NT2/D1 (cell line): ENCODE measurements around the gene GTF2F2.

Source experiments
- DNase-seq: peaks from one replicate; pipeline ENCODE4 v3.0.0-alpha.2; 2011; ENCODE audit warnings: low read depth, low spot score
- H3K27me3 ChIP-seq: 2 replicates; pipeline ENCODE4 v1.6.0; 2011; ENCODE audit warnings: mild to moderate bottlenecking; ENCODE audit not compliant: insufficient read length, insufficient read depth
- H3K36me3 ChIP-seq: 2 replicates; pipeline ENCODE4 v1.6.1; 2011; ENCODE audit warnings: mild to moderate bottlenecking, low read length, mixed read lengths; ENCODE audit not compliant: insufficient read depth, insufficient read length
- H3K4me1 ChIP-seq: 2 replicates; pipeline ENCODE4 v1.5.1; 2011; ENCODE audit not compliant: insufficient read depth, insufficient read length
- H3K4me3 ChIP-seq: 2 replicates; pipeline ENCODE4 v1.5.1; 2011; ENCODE audit warnings: low read depth; ENCODE audit not compliant: insufficient read length
- H3K9ac ChIP-seq: 2 replicates; pipeline ENCODE4 v1.6.0; 2011; ENCODE audit warnings: low read depth; ENCODE audit not compliant: insufficient read length
- H3K9me3 ChIP-seq: 2 replicates; pipeline ENCODE4 v1.5.1; 2011; ENCODE audit warnings: mild to moderate bottlenecking, low read length; ENCODE audit not compliant: insufficient read depth
- SUZ12 ChIP-seq: IDR thresholded peaks from 2 replicates; pipeline ENCODE4 v1.6.1; 2011; ENCODE audit not compliant: insufficient read length, insufficient read depth; ENCODE audit errors: extremely low read depth
- YY1 ChIP-seq: IDR thresholded peaks from 2 replicates; pipeline ENCODE4 v1.6.1; 2011; ENCODE audit not compliant: insufficient read length, insufficient read depth
- ZNF274 ChIP-seq: IDR thresholded peaks from 2 replicates; pipeline ENCODE4 v1.6.1; 2011; ENCODE audit warnings: mild to moderate bottlenecking, low read depth, low read length

The GTF2F2 gene

DNA sequence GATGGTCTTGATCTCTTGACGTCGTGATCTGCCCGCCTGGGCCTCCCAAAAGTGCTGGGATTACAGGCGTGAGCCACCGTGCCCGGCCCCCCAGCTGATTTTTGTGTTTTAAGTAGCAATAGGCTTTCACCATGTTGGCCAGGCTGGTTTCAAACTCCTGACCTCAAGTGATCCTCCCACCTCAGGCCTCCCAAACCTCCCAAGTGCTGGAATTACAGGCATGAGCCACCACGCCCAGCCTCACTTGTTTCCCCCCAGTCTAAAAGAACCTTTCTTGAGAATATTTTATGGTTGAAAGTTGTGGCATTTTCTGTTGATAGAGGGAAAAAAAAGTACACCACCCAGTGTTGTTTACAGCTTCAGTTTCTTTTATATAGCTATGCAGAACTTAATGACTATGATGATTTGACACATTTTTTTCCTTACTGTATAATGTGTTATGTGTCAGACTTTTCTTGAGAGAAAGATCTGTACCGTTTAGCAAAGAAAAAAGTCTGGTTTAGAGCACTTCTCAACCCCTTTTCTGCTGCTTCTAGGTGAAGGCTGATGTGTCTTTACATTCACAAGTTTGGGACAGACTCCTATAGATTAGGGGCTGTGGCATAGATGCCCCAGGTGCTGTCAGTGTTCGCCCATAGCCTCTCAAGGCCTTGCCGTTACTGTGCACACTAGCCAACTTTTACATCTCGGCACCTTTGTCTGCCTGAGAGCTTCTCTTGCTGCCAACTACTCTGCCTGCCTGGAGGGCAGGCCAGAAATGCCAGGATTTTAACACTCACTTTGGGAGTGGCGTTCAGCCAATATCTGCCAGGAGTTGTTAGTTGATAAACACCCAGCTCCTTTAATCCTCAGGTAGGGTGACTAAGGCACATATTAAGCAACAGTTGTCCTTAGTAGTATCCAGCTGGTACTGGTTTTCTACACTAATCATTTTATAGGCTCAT lies 47.6 kb downstream of the GTF2F2 start:
- Histone ChIP-seq H3K27me3 (no peaks in the 10 kb centered on the region), H3K9ac (no peak overlapping the region), H3K4me3 (no peak overlapping the region), H3K4me1 (no peaks in the 10 kb centered on the region), H3K9me3 (no peaks in the 10 kb centered on the region), H3K36me3 (peaks cover 12% of the 10 kb centered on the region)
- no peak for DNase-seq
- no peak for TF ChIP-seq YY1
- TF ChIP-seq SUZ12: no peak
- no peak for TF ChIP-seq ZNF274

DNA sequence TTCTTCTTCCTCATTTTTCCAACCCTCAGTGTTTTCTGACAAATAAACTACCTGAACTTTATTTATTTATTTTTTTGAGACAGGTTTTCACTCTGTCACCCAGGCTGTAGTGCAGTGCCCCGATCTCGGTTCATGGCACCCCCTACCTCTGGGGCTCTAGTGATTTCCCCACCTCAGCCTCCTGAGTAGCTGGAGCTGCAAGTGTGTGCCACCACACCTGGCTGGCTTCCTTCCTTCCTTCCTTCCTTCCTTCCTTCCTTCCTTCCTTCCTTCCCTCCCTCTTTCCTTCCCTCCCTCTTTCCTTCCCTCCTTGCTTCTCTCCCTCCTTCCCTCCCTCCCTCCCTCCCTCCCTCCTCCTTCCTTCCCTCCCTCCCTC lies 48.2 kb downstream of the GTF2F2 start:
- H3K4me1 ChIP-seq: no peaks in the 10 kb centered on the region
- TF ChIP-seq SUZ12 (no peak), ZNF274 (no peak), YY1 (no peak)
- no peak overlapping the region for H3K9ac ChIP-seq
- H3K27me3 ChIP-seq: no peaks in the 10 kb centered on the region
- no peaks in the 10 kb centered on the region for H3K9me3 ChIP-seq
- H3K36me3 ChIP-seq: peaks cover 12% of the 10 kb centered on the region
- H3K4me3 ChIP-seq: no peak overlapping the region
- no peak for DNase-seq

DNA sequence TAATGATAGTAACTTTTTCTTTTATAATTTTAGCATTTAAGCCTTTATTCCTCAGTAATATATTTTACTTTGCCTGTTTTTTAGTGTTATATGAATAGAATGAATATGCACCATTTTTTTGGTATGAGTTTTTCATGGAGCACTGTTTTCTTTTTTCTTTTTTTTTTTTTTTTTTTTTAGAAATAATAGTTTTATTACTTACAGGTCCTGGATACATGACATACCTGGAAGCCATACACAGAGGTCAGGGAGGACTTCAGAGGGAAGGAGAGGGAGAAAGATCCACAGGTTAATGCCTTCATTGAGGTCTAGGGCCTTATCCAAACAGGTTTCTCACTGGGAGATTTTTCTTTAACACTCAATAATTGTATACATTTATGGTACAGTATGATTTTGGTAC lies 54.2 kb downstream of the GTF2F2 start:
- Histone ChIP-seq H3K4me1 (no peaks in the 10 kb centered on the region), H3K9me3 (no peaks in the 10 kb centered on the region), H3K4me3 (no peak overlapping the region), H3K27me3 (no peaks in the 10 kb centered on the region), H3K9ac (no peak overlapping the region), H3K36me3 (peaks cover 2% of the 10 kb centered on the region)
- no peak for DNase-seq
- no peak for TF ChIP-seq ZNF274
- TF ChIP-seq YY1: no peak
- no peak for TF ChIP-seq SUZ12

DNA sequence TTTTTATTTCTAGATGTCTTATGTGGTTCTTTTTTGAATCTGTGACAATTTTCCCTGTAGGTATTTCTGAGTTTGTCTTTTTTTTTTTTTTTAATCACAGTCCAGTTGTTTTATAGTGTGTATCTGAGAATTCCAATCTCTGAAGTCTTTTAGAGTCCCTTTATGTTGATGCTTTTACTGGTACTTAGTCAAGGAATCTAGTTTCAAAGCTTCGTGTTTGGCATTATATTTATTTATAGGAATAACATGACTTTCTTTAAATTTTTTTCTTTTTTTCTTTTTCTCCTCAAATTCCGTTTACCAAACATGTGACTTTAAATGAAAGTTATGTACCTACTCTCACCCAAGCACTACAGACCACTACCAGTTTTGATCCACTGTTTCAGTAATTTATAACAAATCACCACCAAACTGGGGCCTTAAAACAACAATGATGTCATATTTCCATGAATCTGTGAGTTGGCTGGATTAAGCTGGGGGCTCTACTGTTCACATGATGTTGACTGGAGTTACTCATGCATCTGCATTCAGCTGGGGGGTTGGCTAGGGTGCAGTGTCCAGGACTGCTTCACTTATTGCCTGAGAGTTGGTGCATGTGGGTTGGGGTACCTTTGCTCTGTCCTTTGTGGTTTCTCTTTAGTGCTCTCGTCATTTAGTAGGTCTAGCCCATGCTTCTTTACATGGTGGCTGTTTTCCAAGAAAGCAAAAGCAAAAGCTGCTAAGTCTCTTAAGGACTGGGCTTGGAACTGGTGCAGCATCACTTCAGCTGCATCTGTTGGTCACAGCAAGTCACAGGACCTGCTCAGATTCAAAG lies 58.2 kb downstream of the GTF2F2 start:
- TF ChIP-seq YY1 (no peak), ZNF274 (no peak), SUZ12 (no peak)
- no peak overlapping the region for H3K9ac ChIP-seq
- no peak for DNase-seq
- no peaks in the 10 kb centered on the region for H3K9me3 ChIP-seq
- H3K27me3 ChIP-seq: no peaks in the 10 kb centered on the region
- H3K4me3 ChIP-seq: no peak overlapping the region
- H3K4me1 ChIP-seq: no peaks in the 10 kb centered on the region
- peaks cover 12% of the 10 kb centered on the region for H3K36me3 ChIP-seq

DNA sequence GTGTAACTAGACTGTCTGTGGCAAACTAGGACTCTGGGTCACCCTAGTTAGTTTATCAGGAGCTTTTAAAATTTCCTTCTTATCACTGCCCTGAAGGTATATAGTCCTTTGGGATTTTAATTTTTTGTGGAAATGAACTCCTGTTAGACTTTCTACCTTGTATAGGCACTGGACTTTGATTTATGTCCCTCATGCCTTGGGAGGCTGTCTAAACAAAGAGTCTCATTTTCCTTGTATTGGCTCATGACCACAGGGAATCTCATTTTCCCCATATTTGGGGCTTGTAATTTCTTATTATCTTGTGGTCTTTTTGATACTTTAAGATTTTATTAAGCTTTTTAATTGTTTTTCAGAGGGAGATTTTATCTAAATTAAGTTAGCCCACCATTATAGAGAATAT lies 59.1 kb downstream of the GTF2F2 start:
- TF ChIP-seq ZNF274 (no peak), YY1 (no peak), SUZ12 (no peak)
- H3K4me1 ChIP-seq: no peaks in the 10 kb centered on the region
- no peaks in the 10 kb centered on the region for H3K27me3 ChIP-seq
- no peak for DNase-seq
- no peak overlapping the region for H3K4me3 ChIP-seq
- H3K9ac ChIP-seq: no peak overlapping the region
- H3K9me3 ChIP-seq: no peaks in the 10 kb centered on the region
- peaks cover 15% of the 10 kb centered on the region for H3K36me3 ChIP-seq

DNA sequence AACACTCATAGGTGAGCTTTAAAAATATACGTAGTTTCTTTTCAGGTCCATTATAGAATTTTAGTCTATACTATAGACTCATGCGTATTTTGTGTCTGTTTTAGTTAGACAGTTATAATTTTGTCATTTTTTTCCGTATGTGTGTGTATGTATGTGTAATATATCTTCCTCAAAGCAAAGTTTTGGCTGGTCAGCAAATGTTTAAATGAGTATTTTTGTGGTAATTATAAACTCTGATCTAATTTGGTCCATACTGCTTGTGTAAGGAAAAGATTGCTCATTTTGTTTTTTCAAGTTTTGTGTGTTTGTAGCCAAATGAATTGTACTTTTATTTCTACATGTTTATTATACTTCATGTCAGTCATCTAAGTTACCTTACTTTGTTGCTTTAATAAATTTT lies 60.0 kb downstream of the GTF2F2 start:
- Histone ChIP-seq H3K9ac (no peak overlapping the region), H3K36me3 (peaks cover 16% of the 10 kb centered on the region), H3K9me3 (no peaks in the 10 kb centered on the region), H3K27me3 (no peaks in the 10 kb centered on the region), H3K4me1 (no peaks in the 10 kb centered on the region), H3K4me3 (no peak overlapping the region)
- DNase-seq: no peak
- no peak for TF ChIP-seq YY1
- no peak for TF ChIP-seq SUZ12
- TF ChIP-seq ZNF274: no peak
